ENCODE data around the gene ZDHHC13.

DNA sequence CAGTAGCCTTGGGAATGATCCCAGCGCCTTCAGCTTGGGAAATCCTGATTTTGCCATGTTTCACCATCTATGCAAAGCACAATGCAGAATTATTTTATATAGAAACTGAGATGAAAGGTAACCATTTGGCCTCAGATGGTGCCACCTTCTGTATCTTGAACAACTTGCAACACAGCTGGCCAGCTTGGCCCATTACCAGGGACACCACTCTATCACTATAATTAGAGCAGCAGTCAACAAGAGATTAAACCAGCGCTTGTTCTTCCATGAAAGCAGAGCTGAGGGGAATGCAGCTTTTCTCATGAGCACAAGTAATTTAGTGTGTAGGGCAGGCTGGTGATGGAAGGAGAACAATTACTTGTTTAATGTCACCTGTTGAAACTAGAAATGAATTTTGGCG, 6.7 kb upstream of the ZDHHC13 start:
- TF ChIP-seq, protein P1, sequence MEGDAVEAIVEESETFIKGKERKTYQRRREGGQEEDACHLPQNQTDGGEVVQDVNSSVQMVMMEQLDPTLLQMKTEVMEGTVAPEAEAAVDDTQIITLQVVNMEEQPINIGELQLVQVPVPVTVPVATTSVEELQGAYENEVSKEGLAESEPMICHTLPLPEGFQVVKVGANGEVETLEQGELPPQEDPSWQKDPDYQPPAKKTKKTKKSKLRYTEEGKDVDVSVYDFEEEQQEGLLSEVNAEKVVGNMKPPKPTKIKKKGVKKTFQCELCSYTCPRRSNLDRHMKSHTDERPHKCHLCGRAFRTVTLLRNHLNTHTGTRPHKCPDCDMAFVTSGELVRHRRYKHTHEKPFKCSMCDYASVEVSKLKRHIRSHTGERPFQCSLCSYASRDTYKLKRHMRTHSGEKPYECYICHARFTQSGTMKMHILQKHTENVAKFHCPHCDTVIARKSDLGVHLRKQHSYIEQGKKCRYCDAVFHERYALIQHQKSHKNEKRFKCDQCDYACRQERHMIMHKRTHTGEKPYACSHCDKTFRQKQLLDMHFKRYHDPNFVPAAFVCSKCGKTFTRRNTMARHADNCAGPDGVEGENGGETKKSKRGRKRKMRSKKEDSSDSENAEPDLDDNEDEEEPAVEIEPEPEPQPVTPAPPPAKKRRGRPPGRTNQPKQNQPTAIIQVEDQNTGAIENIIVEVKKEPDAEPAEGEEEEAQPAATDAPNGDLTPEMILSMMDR (IDR thresholded peaks at IDR 0.05 in 8 of 11, conservative IDR thresholded peaks at IDR 0.05 in 3 of 11), result no peak
- TF ChIP-seq POLR2A (IDR thresholded peaks at IDR 0.05) (no peak), POLR2AphosphoS5 (IDR thresholded peaks at IDR 0.05) (no peak)

Measured in spleen (tissue), 7 donors.